Stimulated activated naive B cell treated with anti-CD40 and anti-IgM and Interleukin-4, amounts not matched to agents 10 μg/mL and 1 μg/mL and 100 μg/mL, for 72 hours (primary cell): Measurements from ENCODE around the gene CPNE9.

Source experiments
- ATAC-seq, 2 donors: fragments of 150-1000 bp; cut with Tn5 transposase; replicated peaks; 2 replicates each; pipeline ENCODE4 v1.10.0; 2021; ENCODE audit warnings: moderate library complexity in 1 of 2
- DNase-seq: peaks from one replicate; pipeline ENCODE4 v3.0.0; 2021
- H3K27ac Mint-ChIP-seq: one replicate; pipeline ENCODE4 v1.8.0; 2022; ENCODE audit warnings: mild to moderate bottlenecking, mixed read lengths
- H3K27me3 Mint-ChIP-seq, 2 donors: one replicate each; pipeline ENCODE4 v1.8.0; 2022; ENCODE audit warnings: mixed read lengths in 2 of 2
- H3K36me3 Mint-ChIP-seq, 2 donors: one replicate each; pipeline ENCODE4 v1.8.0; 2022; ENCODE audit warnings: mixed read lengths in 2 of 2, mild to moderate bottlenecking in 1 of 2
- H3K4me1 Mint-ChIP-seq, 2 donors: one replicate each; pipeline ENCODE4 v1.8.0; 2022; ENCODE audit warnings: mixed read lengths in 2 of 2, mild to moderate bottlenecking in 1 of 2
- H3K4me3 Mint-ChIP-seq, 2 donors: one replicate each; pipeline ENCODE4 v1.8.0; 2022; ENCODE audit warnings: mild to moderate bottlenecking in 2 of 2, mixed read lengths in 2 of 2, moderate library complexity in 1 of 2
- H3K9me3 Mint-ChIP-seq, 2 donors: one replicate each; pipeline ENCODE4 v1.8.0; 2022; ENCODE audit warnings: mixed read lengths in 2 of 2, mild to moderate bottlenecking in 1 of 2

CPNE9 gene

GRCh38 chr3:9732080-9732739 lies 28.6 kb downstream of the CPNE9 start:
- Mint-ChIP-seq H3K9me3 (no peaks in the 10 kb centered on the region), H3K4me3 (peak overlapping the region; percentile 87 to 92), H3K27me3 (no peaks in the 10 kb centered on the region), H3K27ac (peak overlapping the region; percentile 99), H3K36me3 (peaks cover 19 to 36% of the 10 kb centered on the region in 2 donors), H3K4me1 (peaks cover 44 to 67% of the 10 kb centered on the region in 2 donors)
- peak; percentile 45 for DNase-seq
- peak; percentile 17 to 21 for ATAC-seq

- no peak for DNase-seq
- H3K27me3 Mint-ChIP-seq, result no peaks in the 10 kb centered on the region
- H3K9me3 Mint-ChIP-seq, result no peaks in the 10 kb centered on the region
- H3K4me1 Mint-ChIP-seq, result peaks cover 39 to 66% of the 10 kb centered on the region in 2 donors
- no peak for ATAC-seq
- H3K36me3 Mint-ChIP-seq, result peaks cover 21 to 36% of the 10 kb centered on the region in 2 donors
- peak overlapping the region; percentile 99 for H3K27ac Mint-ChIP-seq
- H3K4me3 Mint-ChIP-seq, result peak overlapping the region; percentile 87 to 92
Measured at GRCh38 chr3:9732740-9733115, 29.1 kb downstream of the CPNE9 start.

- H3K36me3 Mint-ChIP-seq, result peaks cover 47 to 66% of the 10 kb centered on the region in 2 donors
- ATAC-seq (no peak), DNase-seq (no peak)
- no peaks in the 10 kb centered on the region for H3K27me3 Mint-ChIP-seq
- peak overlapping the region; percentile 47 for H3K27ac Mint-ChIP-seq
- H3K4me3 Mint-ChIP-seq, result no peak overlapping the region
- peaks cover 33 to 57% of the 10 kb centered on the region in 2 donors for H3K4me1 Mint-ChIP-seq
- H3K9me3 Mint-ChIP-seq, result no peaks in the 10 kb centered on the region
Measured at GRCh38 chr3:9736831-9737230, 33.2 kb downstream of the CPNE9 start.

- ATAC-seq (no peak), DNase-seq (no peak)
- Mint-ChIP-seq H3K9me3 (no peaks in the 10 kb centered on the region), H3K27me3 (no peaks in the 10 kb centered on the region), H3K27ac (no peak overlapping the region), H3K4me1 (peaks cover 16 to 36% of the 10 kb centered on the region in 2 donors), H3K4me3 (no peak overlapping the region), H3K36me3 (peaks cover 61 to 68% of the 10 kb centered on the region in 2 donors)
Measured at GRCh38 chr3:9739181-9739580, 35.5 kb downstream of the CPNE9 start.

GRCh38 chr3:9742560-9742959 lies 38.9 kb downstream of the CPNE9 start:
- no peaks in the 10 kb centered on the region for H3K27me3 Mint-ChIP-seq
- H3K27ac Mint-ChIP-seq, result no peak overlapping the region
- DNase-seq (no peak), ATAC-seq (no peak)
- H3K4me1 Mint-ChIP-seq, result peaks cover 12 to 22% of the 10 kb centered on the region in 2 donors
- no peaks in the 10 kb centered on the region for H3K9me3 Mint-ChIP-seq
- peaks cover 57 to 78% of the 10 kb centered on the region in 2 donors for H3K36me3 Mint-ChIP-seq
- no peak overlapping the region for H3K4me3 Mint-ChIP-seq

GRCh38 chr3:9743548-9743947 lies 39.9 kb downstream of the CPNE9 start:
- H3K9me3 Mint-ChIP-seq, result no peaks in the 10 kb centered on the region
- no peaks in the 10 kb centered on the region for H3K27me3 Mint-ChIP-seq
- H3K36me3 Mint-ChIP-seq, result peaks cover 54 to 80% of the 10 kb centered on the region in 2 donors
- DNase-seq (no peak), ATAC-seq (no peak)
- H3K27ac Mint-ChIP-seq, result no peak overlapping the region
- H3K4me3 Mint-ChIP-seq, result no peak overlapping the region
- H3K4me1 Mint-ChIP-seq, result peaks cover 12 to 23% of the 10 kb centered on the region in 2 donors

- Mint-ChIP-seq H3K9me3 (no peaks in the 10 kb centered on the region), H3K27me3 (no peaks in the 10 kb centered on the region), H3K4me3 (no peak overlapping the region), H3K36me3 (peaks cover 53 to 80% of the 10 kb centered on the region in 2 donors), H3K27ac (no peak overlapping the region), H3K4me1 (peaks cover 14 to 24% of the 10 kb centered on the region in 2 donors)
- DNase-seq (no peak), ATAC-seq (no peak)
Measured at GRCh38 chr3:9744162-9744561, 40.5 kb downstream of the CPNE9 start.

- no peak for ATAC-seq
- peaks cover 20 to 35% of the 10 kb centered on the region in 2 donors for H3K4me1 Mint-ChIP-seq
- H3K27me3 Mint-ChIP-seq, result no peaks in the 10 kb centered on the region
- H3K9me3 Mint-ChIP-seq, result no peaks in the 10 kb centered on the region
- H3K36me3 Mint-ChIP-seq, result peaks cover 49 to 76% of the 10 kb centered on the region in 2 donors
- H3K27ac Mint-ChIP-seq, result no peak overlapping the region
- DNase-seq, result no peak
- no peak overlapping the region for H3K4me3 Mint-ChIP-seq
Measured at GRCh38 chr3:9745521-9745920, 41.9 kb downstream of the CPNE9 start.

GRCh38 chr3:9746330-9746729 lies 42.7 kb downstream of the CPNE9 start:
- Mint-ChIP-seq H3K4me3 (no peak overlapping the region), H3K36me3 (peaks cover 43 to 68% of the 10 kb centered on the region in 2 donors), H3K27me3 (no peaks in the 10 kb centered on the region), H3K27ac (peak overlapping the region; percentile 14), H3K4me1 (peaks cover 23 to 43% of the 10 kb centered on the region in 2 donors), H3K9me3 (no peaks in the 10 kb centered on the region)
- ATAC-seq (no peak), DNase-seq (no peak)

- peak overlapping the region; percentile 56 for H3K27ac Mint-ChIP-seq
- peaks cover 32 to 52% of the 10 kb centered on the region in 2 donors for H3K4me1 Mint-ChIP-seq
- peaks cover 45 to 72% of the 10 kb centered on the region in 2 donors for H3K36me3 Mint-ChIP-seq
- DNase-seq, result peak; percentile 39
- no peaks in the 10 kb centered on the region for H3K27me3 Mint-ChIP-seq
- ATAC-seq, result peak; percentile 24 to 35
- no peaks in the 10 kb centered on the region for H3K9me3 Mint-ChIP-seq
- H3K4me3 Mint-ChIP-seq, result no peak overlapping the region
Measured at GRCh38 chr3:9747267-9747666, 43.6 kb downstream of the CPNE9 start.

GRCh38 chr3:9748031-9748430 lies 44.4 kb downstream of the CPNE9 start:
- peaks cover 38 to 59% of the 10 kb centered on the region in 2 donors for H3K4me1 Mint-ChIP-seq
- DNase-seq, result no peak
- no peaks in the 10 kb centered on the region for H3K9me3 Mint-ChIP-seq
- H3K27me3 Mint-ChIP-seq, result no peaks in the 10 kb centered on the region
- no peak overlapping the region for H3K4me3 Mint-ChIP-seq
- H3K36me3 Mint-ChIP-seq, result peaks cover 40 to 72% of the 10 kb centered on the region in 2 donors
- peak overlapping the region; percentile 56 for H3K27ac Mint-ChIP-seq
- ATAC-seq, result no peak

GRCh38 chr3:9749296-9749644 lies 45.6 kb downstream of the CPNE9 start:
- ATAC-seq (no peak), DNase-seq (no peak)
- Mint-ChIP-seq H3K4me1 (peaks cover 40 to 68% of the 10 kb centered on the region in 2 donors), H3K4me3 (peak overlapping the region; percentile 86 to 99), H3K27me3 (no peaks in the 10 kb centered on the region), H3K9me3 (no peaks in the 10 kb centered on the region), H3K36me3 (peaks cover 34 to 67% of the 10 kb centered on the region in 2 donors), H3K27ac (peak overlapping the region; percentile 97)

- peak; percentile 90 to 93 for ATAC-seq
- Mint-ChIP-seq H3K9me3 (no peaks in the 10 kb centered on the region), H3K36me3 (peaks cover 31 to 67% of the 10 kb centered on the region in 2 donors), H3K4me1 (peaks cover 44 to 74% of the 10 kb centered on the region in 2 donors), H3K27me3 (no peaks in the 10 kb centered on the region), H3K27ac (peak within 1 kb of the TSS; percentile 97), H3K4me3 (peak within 1 kb of the TSS; percentile 86 to 99)
- DNase-seq, result peak; percentile 97
Measured at GRCh38 chr3:9749645-9750555, 46.3 kb downstream of the CPNE9 start, which contains the start of gene OGG1. Gene OGG1, plus strand, starts transcription at chr3:9749952. Its CDS starts 335 bp downstream, at chr3:9750287.

- Mint-ChIP-seq H3K36me3 (peaks cover 32 to 64% of the 10 kb centered on the region in 2 donors), H3K27ac (peak overlapping the region; percentile 97), H3K4me3 (peak overlapping the region; percentile 86 to 99), H3K4me1 (peaks cover 44 to 76% of the 10 kb centered on the region in 2 donors), H3K27me3 (no peaks in the 10 kb centered on the region), H3K9me3 (no peaks in the 10 kb centered on the region)
- ATAC-seq (no peak), DNase-seq (no peak)
Measured at GRCh38 chr3:9750556-9751411, 47.2 kb downstream of the CPNE9 start.
